ENCODE measurements around the gene ADAMTS9. TPM values are rescaled to one million over a fixed set of nuclear protein-coding genes. Genes with fewer than 3 reads are reported as not detected.

Gene ADAMTS9
- total RNA-seq, 1 donor from 2014 or later, result 74.1 TPM

- H3K4me3 ChIP-seq, result no peak overlapping the region
- no peaks in the 10 kb centered on the region for H3K9me3 ChIP-seq
- H3K27me3 ChIP-seq, result no peaks in the 10 kb centered on the region
- no peak for TF ChIP-seq CTCF (IDR thresholded peaks at IDR 0.05)
- no peak for DNase-seq (ENCODE audit: low spot score in 2 of 2)
- no peaks in the 10 kb centered on the region for H3K36me3 ChIP-seq
- H3K4me1 ChIP-seq, result no peaks in the 10 kb centered on the region
- intact Hi-C loops (cut with DNase I), result no loop called here
- H3K27ac ChIP-seq, result no peak overlapping the region
Measured at GRCh38 chr3:64473466-64473865, 214.3 kb downstream of the ADAMTS9 start.

- no peak for DNase-seq (ENCODE audit: low spot score in 2 of 2)
- no peaks in the 10 kb centered on the region for H3K9me3 ChIP-seq
- H3K4me1 ChIP-seq, result no peaks in the 10 kb centered on the region
- no peaks in the 10 kb centered on the region for H3K27me3 ChIP-seq
- H3K4me3 ChIP-seq, result no peak overlapping the region
- no peak for TF ChIP-seq CTCF (IDR thresholded peaks at IDR 0.05)
- intact Hi-C loops (cut with DNase I), result no loop called here
- no peaks in the 10 kb centered on the region for H3K36me3 ChIP-seq
- no peak overlapping the region for H3K27ac ChIP-seq
Measured at GRCh38 chr3:64470436-64470835, 217.4 kb downstream of the ADAMTS9 start.

- TF ChIP-seq CTCF (IDR thresholded peaks at IDR 0.05), result no peak
- intact Hi-C loops (cut with DNase I), result no loop called here
- Histone ChIP-seq H3K27ac (no peak overlapping the region), H3K9me3 (no peaks in the 10 kb centered on the region), H3K27me3 (no peaks in the 10 kb centered on the region), H3K4me3 (no peak overlapping the region), H3K36me3 (no peaks in the 10 kb centered on the region), H3K4me1 (no peaks in the 10 kb centered on the region)
- DNase-seq (ENCODE audit: low spot score in 2 of 2), result no peak
Measured at GRCh38 chr3:64467255-64467944, 220.4 kb downstream of the ADAMTS9 start.

Data from ascending aorta (tissue), 2 donors.